H1 (cell line): ENCODE results near the gene PRR29. TPM values are rescaled to one million over a fixed set of nuclear protein-coding genes. Genes with fewer than 3 reads are reported as not detected.

Source experiments
- CTCF ChIA-PET: fragments of 300-600 bp; sonication (Branson Sonifier 250); formaldehyde crosslinking; loops from one replicate; lab custom pipeline; 2021; ENCODE audit not compliant: partially characterized antibody; lab: Charles Lee
- POLR2A ChIA-PET: fragments of 300-600 bp; sonication (Branson Sonifier 250); formaldehyde crosslinking; loops from one replicate; lab custom pipeline; 2021; ENCODE audit warnings: inconsistent platforms; ENCODE audit not compliant: partially characterized antibody; lab: Charles Lee
- DNase-seq, 2 experiments: peaks; one replicate each; pipeline versions ENCODE4 v3.0.0 to v3.0.0-alpha.2; 2010 to 2022; ENCODE audit warnings: low spot score in 2 of 2, low read depth in 1 of 2, mixed read lengths in 1 of 2
- FAIRE-seq: peaks from 2 replicates; lab custom pipeline; 2011; peaks lifted over from hg19 to GRCh38; lab: Jason Lieb, UNC
- H2AFZ ChIP-seq: 2 replicates; pipeline ENCODE4 v1.8.1; 2012; ENCODE audit warnings: low read length, inconsistent platforms
- H2AK5ac ChIP-seq: 2 replicates; pipeline ENCODE4 v1.6.1; 2013; ENCODE audit warnings: low read depth, low read length
- H2BK120ac ChIP-seq: replicated peaks from 2 replicates; pipeline ENCODE3; 2013; ENCODE audit warnings: low read depth, low read length, inconsistent platforms
- H2BK12ac ChIP-seq: 2 replicates; pipeline ENCODE4 v1.6.1; 2013; ENCODE audit warnings: low read depth, low read length
- H2BK15ac ChIP-seq: 2 replicates; pipeline ENCODE4 v1.6.1; 2013; ENCODE audit warnings: low read length
- H2BK20ac ChIP-seq: 2 replicates; pipeline ENCODE4 v1.6.1; 2013; ENCODE audit warnings: low read length
- H2BK5ac ChIP-seq: 2 replicates; pipeline ENCODE4 v1.6.1; 2013; ENCODE audit warnings: low read depth, low read length
- H3K14ac ChIP-seq: 2 replicates; pipeline ENCODE4 v1.6.1; 2013; ENCODE audit warnings: inconsistent platforms; ENCODE audit not compliant: insufficient read length
- H3K18ac ChIP-seq: 2 replicates; pipeline ENCODE4 v1.6.1; 2013; ENCODE audit warnings: low read length; ENCODE audit errors: extremely low read depth
- H3K23ac ChIP-seq: 2 replicates; pipeline ENCODE4 v1.6.1; 2013; ENCODE audit warnings: inconsistent platforms; ENCODE audit not compliant: insufficient read length
- H3K23me2 ChIP-seq: 2 replicates; pipeline ENCODE4 v1.6.1; 2013; ENCODE audit warnings: low read depth, low read length
- H3K27ac ChIP-seq: 2 replicates; pipeline ENCODE4 v1.6.1; 2011; ENCODE audit warnings: low read depth, low read length, inconsistent platforms
- H3K27me3 ChIP-seq, 4 experiments: replicated peaks in 1 of 4; 1 replicate in 1 of 4; 2 replicates in 3 of 4; pipeline versions ENCODE4 v1.6.1 to v1.8.1; 2011 to 2013; ENCODE audit warnings: low read length in 3 of 4, mild to moderate bottlenecking in 3 of 4, inconsistent platforms in 2 of 4, mixed read lengths in 2 of 4, moderate library complexity in 1 of 4; ENCODE audit not compliant: control insufficient read depth in 3 of 4, insufficient read depth in 3 of 4; ENCODE audit errors: extremely low read depth in 1 of 4
- H3K36me3 ChIP-seq, 4 experiments: 2 replicates each; pipeline versions ENCODE4 v1.6.1 to v1.8.1; 2011 to 2013; ENCODE audit warnings: mild to moderate bottlenecking in 4 of 4, low read length in 3 of 4, moderate library complexity in 2 of 4, control low read depth in 1 of 4, inconsistent platforms in 1 of 4; ENCODE audit not compliant: insufficient read depth in 4 of 4, control insufficient read depth in 2 of 4
- H3K4ac ChIP-seq: replicated peaks from 2 replicates; pipeline ENCODE3; 2013; ENCODE audit warnings: low read length, low read depth, mixed read lengths, inconsistent platforms; ENCODE audit not compliant: insufficient read length
- H3K4me1 ChIP-seq, 4 experiments: replicated peaks in 1 of 4; 1 replicate in 1 of 4; 2 replicates in 3 of 4; pipeline versions ENCODE4 v1.6.1 to v1.8.1; 2011 to 2013; ENCODE audit warnings: low read length in 3 of 4, inconsistent platforms in 2 of 4, mixed read lengths in 1 of 4; ENCODE audit not compliant: insufficient read depth in 4 of 4, control insufficient read depth in 3 of 4
- H3K4me2 ChIP-seq, 2 experiments: 2 replicates each; pipeline versions ENCODE4 v1.6.1 to v1.8.1; 2011 to 2013; ENCODE audit warnings: low read depth in 2 of 2, low read length in 2 of 2, control low read depth in 1 of 2, inconsistent platforms in 1 of 2, mild to moderate bottlenecking in 1 of 2; ENCODE audit not compliant: insufficient read depth in 1 of 2
- H3K4me3 ChIP-seq, 4 experiments: fragments of 200-600, 300-600 bp in 1 of 4; sonication (generic), shearing (Covaris generic), sonication (Bioruptor Twin) in 1 of 4; 2 replicates each; pipeline versions ENCODE4 v1.5.1 to v1.8.1; 2011 to 2016; ENCODE audit warnings: low read length in 4 of 4, low read depth in 3 of 4, control low read depth in 2 of 4, inconsistent platforms in 2 of 4, mild to moderate bottlenecking in 2 of 4, mixed read lengths in 1 of 4, moderate library complexity in 1 of 4; ENCODE audit not compliant: insufficient read depth in 2 of 4; ENCODE audit errors: extremely low read depth in 1 of 4
- H3K56ac ChIP-seq: replicated peaks from 2 replicates; pipeline ENCODE3; 2013; ENCODE audit warnings: low read depth, mild to moderate bottlenecking, mixed read lengths, low read length, inconsistent platforms; ENCODE audit not compliant: insufficient read length
- H3K79me1 ChIP-seq: 2 replicates; pipeline ENCODE4 v1.6.1; 2013; ENCODE audit warnings: low read depth, low read length, control low read depth
- H3K79me2 ChIP-seq, 2 experiments: 2 replicates each; pipeline versions ENCODE4 v1.6.1 to v1.8.1; 2012 to 2013; ENCODE audit warnings: low read length in 2 of 2, mild to moderate bottlenecking in 2 of 2, inconsistent platforms in 1 of 2; ENCODE audit not compliant: insufficient read depth in 2 of 2, control insufficient read depth in 1 of 2
- H3K9ac ChIP-seq, 4 experiments: replicated peaks in 1 of 4; 1 replicate in 1 of 4; 2 replicates in 3 of 4; pipeline versions ENCODE4 v1.6.1 to v1.8.1; 2011 to 2013; ENCODE audit warnings: low read depth in 3 of 4, low read length in 3 of 4, control low read depth in 2 of 4, mild to moderate bottlenecking in 2 of 4, moderate library complexity in 2 of 4, inconsistent platforms in 1 of 4; ENCODE audit errors: extremely low read depth in 1 of 4
- H3K9me3 ChIP-seq, 2 experiments: 2 replicates each; pipeline versions ENCODE4 v1.6.1 to v1.8.1; 2012 to 2013; ENCODE audit warnings: mild to moderate bottlenecking in 2 of 2, moderate library complexity in 2 of 2, control low read depth in 1 of 2, inconsistent platforms in 1 of 2, low read depth in 1 of 2, low read length in 1 of 2, mixed read lengths in 1 of 2; ENCODE audit not compliant: insufficient read depth in 2 of 2
- H4K20me1 ChIP-seq, 2 experiments: replicated peaks in 1 of 2; 2 replicates each; pipeline versions ENCODE3 to v1.8.1; 2011 to 2013; ENCODE audit warnings: inconsistent platforms in 2 of 2, low read length in 2 of 2, mild to moderate bottlenecking in 1 of 2; ENCODE audit not compliant: insufficient read depth in 2 of 2, control insufficient read depth in 1 of 2
- H4K5ac ChIP-seq: 2 replicates; pipeline ENCODE4 v1.6.1; 2013; ENCODE audit warnings: low read length, low read depth, mixed read lengths, inconsistent platforms; ENCODE audit not compliant: insufficient read length
- H4K8ac ChIP-seq: 2 replicates; pipeline ENCODE4 v1.8.0; 2013; ENCODE audit warnings: mild to moderate bottlenecking, moderate library complexity, low read length, inconsistent platforms; ENCODE audit not compliant: insufficient read depth; ENCODE audit errors: extremely low read depth
- H4K91ac ChIP-seq: replicated peaks from 2 replicates; pipeline ENCODE3; 2013; ENCODE audit warnings: low read length, mixed read lengths, inconsistent platforms; ENCODE audit not compliant: insufficient read length
- ASH2L ChIP-seq: fragments of 200-600, 300-600 bp; sonication (generic); IDR thresholded peaks from one replicate; pipeline ENCODE4 v1.7.1; 2017; ENCODE audit warnings: low read length
- CTCF ChIP-seq, 3 experiments: IDR thresholded peaks; 1 replicate in 2 of 3; 2 replicates in 1 of 3; pipeline versions ENCODE4 v1.5.1 to v1.6.1; 2011; ENCODE audit warnings: low read length in 3 of 3, mild to moderate bottlenecking in 3 of 3, inconsistent platforms in 2 of 3, low read depth in 1 of 3, moderate library complexity in 1 of 3; ENCODE audit not compliant: insufficient read depth in 1 of 3; ENCODE audit errors: control extremely low read depth in 1 of 3
- HDAC6 ChIP-seq: IDR thresholded peaks from one replicate; pipeline ENCODE4 v1.7.1; 2012; ENCODE audit warnings: low read depth, mild to moderate bottlenecking, inconsistent platforms, low read length, moderate library complexity
- WGBS, 2 experiments: shearing (Covaris generic) in 1 of 2; methylation state at CpG; one replicate each; pipeline versions ENCODE4 v1.1.6 to v1.1.7; 2013 to 2015; ENCODE audit warnings: low lambda C conversion rate in 2 of 2, mixed read lengths in 2 of 2, inconsistent platforms in 1 of 2, low coverage in 1 of 2, missing lambda C conversion rate in 1 of 2; ENCODE audit not compliant: insufficient replicate concordance in 2 of 2, insufficient coverage in 1 of 2, insufficient read length in 1 of 2; ENCODE audit errors: extremely low coverage in 1 of 2, missing lambda C conversion rate in 1 of 2; 5-methylcytosine and 5-hydroxymethylcytosine counted together
- polyA plus RNA-seq, 7 experiments: library from polyadenylated mRNA; depleted of rRNA in 3 of 7; stranded (reverse) in 5 of 7; unstranded in 2 of 7; fragments of >200 nt in 5 of 7; fragments of 200-250 nt in 2 of 7; gene quantifications; 1 replicate in 5 of 7; 2 replicates in 1 of 7; 4 replicates in 1 of 7; pipeline versions ENCODE4 v1.2.1 to v1.2.3, GENCODE V29; 2011 to 2013; ENCODE audit warnings: missing spikeins in 2 of 7, mixed read lengths in 2 of 7
- total RNA-seq: library from RNA; stranded (reverse); fragmentation: NEBNext Ultra II Directional; extraction: Animal tissue kit (Norgen Biotek cat#: 25700); gene quantifications from 2 replicates; pipeline ENCODE4 v1.2.1, GENCODE V29; 2021
- TF ChIP-seq, protein P1 (sequence below): IDR thresholded peaks from 2 replicates; pipeline ENCODE4 v1.6.1; 2012; ENCODE audit warnings: low read length, inconsistent platforms

PRR29 gene
- total and polyA plus RNA-seq, 2 of the 8 experiments (the other 6 are each of a cell fraction or from before 2014, with no cell fraction given) = 0.67 to 0.83 TPM

GRCh38 chr17:64017381-64017980 lies 19.3 kb downstream of the PRR29 start:
- no peak overlapping the region for H4K8ac ChIP-seq
- peaks cover 0 to 5% (median 3%) of the 10 kb centered on the region in 4 experiments; a peak in 5 of 7 replicates for H3K4me1 ChIP-seq
- CTCF ChIA-PET = interaction anchor here (0.8 to 3.5 kb wide), 23 partner anchors 8 to 177 kb away, joined by 3 to 25 read pairs (median 4); partner anchors contain the start of gene PRR29
- DNase-seq (no peak), FAIRE-seq (no peak)
- no peak overlapping the region for H3K18ac ChIP-seq
- no peak overlapping the region for H2BK120ac ChIP-seq
- no peak overlapping the region for H3K4me3 ChIP-seq
- 84% methylated on average over 2 of the region's 2 CpGs; no CpG with 5 or more reads in 1 of the 2 experiments for WGBS, 2 experiments
- H3K9me3 ChIP-seq = no peaks in the 10 kb centered on the region
- POLR2A ChIA-PET = no interaction called here
- H3K36me3 ChIP-seq = no peaks in the 10 kb centered on the region
- H2BK5ac ChIP-seq = no peak overlapping the region
- H3K9ac ChIP-seq = no peak overlapping the region
- no peak overlapping the region for H3K14ac ChIP-seq
- H4K5ac ChIP-seq = no peak overlapping the region
- H2BK12ac ChIP-seq = no peak overlapping the region
- no peak overlapping the region for H3K4ac ChIP-seq
- no peak overlapping the region for H2AFZ ChIP-seq
- H4K91ac ChIP-seq = no peak overlapping the region
- TF ChIP-seq, protein P1, sequence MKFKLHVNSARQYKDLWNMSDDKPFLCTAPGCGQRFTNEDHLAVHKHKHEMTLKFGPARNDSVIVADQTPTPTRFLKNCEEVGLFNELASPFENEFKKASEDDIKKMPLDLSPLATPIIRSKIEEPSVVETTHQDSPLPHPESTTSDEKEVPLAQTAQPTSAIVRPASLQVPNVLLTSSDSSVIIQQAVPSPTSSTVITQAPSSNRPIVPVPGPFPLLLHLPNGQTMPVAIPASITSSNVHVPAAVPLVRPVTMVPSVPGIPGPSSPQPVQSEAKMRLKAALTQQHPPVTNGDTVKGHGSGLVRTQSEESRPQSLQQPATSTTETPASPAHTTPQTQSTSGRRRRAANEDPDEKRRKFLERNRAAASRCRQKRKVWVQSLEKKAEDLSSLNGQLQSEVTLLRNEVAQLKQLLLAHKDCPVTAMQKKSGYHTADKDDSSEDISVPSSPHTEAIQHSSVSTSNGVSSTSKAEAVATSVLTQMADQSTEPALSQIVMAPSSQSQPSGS = no peak
- TF ChIP-seq CTCF (IDR thresholded peaks at IDR 0.05; ENCODE audit: control extremely low read depth in 1 of 3, insufficient read depth in 1 of 3, low read depth in 1 of 3, low read length in 3 of 3) (peak in 1 of 3 experiments; percentile 20; a peak in 1 of 4 replicates), HDAC6 (no peak), ASH2L (no peak)
- TF ChIP-seq, all 59 proteins: peak for 1
- Histone ChIP-seq H2BK20ac (no peak overlapping the region), H3K56ac (no peak overlapping the region), H3K23me2 (no peaks in the 10 kb centered on the region), H3K4me2 (no peak overlapping the region), H3K27me3 (no peaks in the 10 kb centered on the region), H3K79me2 (no peaks in the 10 kb centered on the region), H3K27ac (no peak overlapping the region), H3K23ac (no peak overlapping the region), H4K20me1 (no peaks in the 10 kb centered on the region), H2BK15ac (no peak overlapping the region), H3K79me1 (no peaks in the 10 kb centered on the region), H2AK5ac (no peak overlapping the region)
